HG02884 (cell line): ENCODE data around the gene TBC1D22A.
"Not testable (repeated sequence)": the region's sequence is repeated elsewhere in the genome, so short reads cannot be mapped to it uniquely, and the experiment has no call there.

Source experiments
- ATAC-seq: cut with Tn5 transposase; IDR thresholded peaks from one replicate; pipeline ENCODE4 v1.9.1; 2021; ENCODE audit warnings: mild to moderate bottlenecking, moderate library complexity; ENCODE audit not compliant: unreplicated experiment

Gene TBC1D22A

GRCh38 chr22:47124451-47124881 is 362.0 kb downstream of the TBC1D22A start:
- ATAC-seq, result no peak

- ATAC-seq, result no peak
These were observed 362.5 kb downstream of the TBC1D22A start for GRCh38 chr22:47124961-47125360.

GRCh38 chr22:47125603-47126002 is 363.2 kb downstream of the TBC1D22A start:
- ATAC-seq, result no peak

- no peak for ATAC-seq
These were observed 363.9 kb downstream of the TBC1D22A start for GRCh38 chr22:47126344-47126811.

GRCh38 chr22:47127441-47127871 is 365.0 kb downstream of the TBC1D22A start:
- no peak for ATAC-seq

- no peak for ATAC-seq
These were observed 365.8 kb downstream of the TBC1D22A start for GRCh38 chr22:47128216-47128615.

GRCh38 chr22:47128622-47129215 is 366.3 kb downstream of the TBC1D22A start:
- ATAC-seq, result no peak

GRCh38 chr22:47129902-47130635 is 367.6 kb downstream of the TBC1D22A start:
- no peak for ATAC-seq

- ATAC-seq, result no peak
These were observed 368.6 kb downstream of the TBC1D22A start for GRCh38 chr22:47130883-47131631.

- ATAC-seq, result no peak
These were observed 369.4 kb downstream of the TBC1D22A start for GRCh38 chr22:47131632-47132427.

- ATAC-seq, result no peak
These were observed 370.0 kb downstream of the TBC1D22A start for GRCh38 chr22:47132428-47132825.

- no peak for ATAC-seq
These were observed 370.9 kb downstream of the TBC1D22A start for GRCh38 chr22:47133061-47133969.

GRCh38 chr22:47134222-47134621 is 371.8 kb downstream of the TBC1D22A start:
- ATAC-seq, result no peak

- no peak for ATAC-seq
These were observed 372.9 kb downstream of the TBC1D22A start for GRCh38 chr22:47135338-47135737.

GRCh38 chr22:47136050-47136449 is 373.6 kb downstream of the TBC1D22A start:
- ATAC-seq, result no peak

GRCh38 chr22:47136671-47137070 is 374.2 kb downstream of the TBC1D22A start:
- ATAC-seq, result no peak

GRCh38 chr22:47139013-47139789 is 376.8 kb downstream of the TBC1D22A start:
- ATAC-seq, result no peak

GRCh38 chr22:47139790-47140119 is 377.3 kb downstream of the TBC1D22A start:
- no peak for ATAC-seq

- not testable (repeated sequence) for ATAC-seq
These were observed 378.5 kb downstream of the TBC1D22A start for GRCh38 chr22:47140975-47141374.
